OCI-LY3 (cell line): ENCODE data around the gene MTX1.

ENCODE experiments used
- EZH2phosphoT487 ChIP-seq: fragments of 200-600 bp; shearing (Covaris generic); IDR thresholded peaks from 2 replicates; pipeline ENCODE4 v1.6.1; 2018; ENCODE audit warnings: antibody characterized with exemption, mixed run types, low read depth
- TF ChIP-seq, protein P1 (sequence below): fragments of 200-600, 300-600 bp; sonication (generic); IDR thresholded peaks from 2 replicates; pipeline ENCODE4 v1.5.1; 2014; ENCODE audit warnings: antibody characterized with exemption, low read length, low read depth

DNA sequence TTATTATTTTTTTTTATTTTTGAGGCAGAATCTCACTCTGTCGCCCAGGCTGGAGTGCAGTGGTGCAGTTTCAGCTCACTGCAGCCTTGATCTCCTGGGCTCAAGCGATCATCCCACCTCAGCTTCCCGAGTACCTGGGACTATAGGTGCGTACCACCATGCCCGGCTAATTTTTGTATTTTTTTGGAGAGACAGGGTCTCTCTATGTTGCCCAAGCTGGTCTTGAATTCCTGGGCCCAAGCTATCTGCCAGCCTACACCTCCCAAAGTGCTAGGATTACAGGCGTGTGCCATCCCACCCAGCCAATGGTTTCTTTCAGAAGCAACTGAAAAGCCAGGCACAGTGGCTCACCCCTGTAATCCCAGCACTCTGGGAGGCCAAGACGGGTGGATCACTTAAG lies 37.7 kb upstream of the MTX1 start:
- TF ChIP-seq, protein P1, sequence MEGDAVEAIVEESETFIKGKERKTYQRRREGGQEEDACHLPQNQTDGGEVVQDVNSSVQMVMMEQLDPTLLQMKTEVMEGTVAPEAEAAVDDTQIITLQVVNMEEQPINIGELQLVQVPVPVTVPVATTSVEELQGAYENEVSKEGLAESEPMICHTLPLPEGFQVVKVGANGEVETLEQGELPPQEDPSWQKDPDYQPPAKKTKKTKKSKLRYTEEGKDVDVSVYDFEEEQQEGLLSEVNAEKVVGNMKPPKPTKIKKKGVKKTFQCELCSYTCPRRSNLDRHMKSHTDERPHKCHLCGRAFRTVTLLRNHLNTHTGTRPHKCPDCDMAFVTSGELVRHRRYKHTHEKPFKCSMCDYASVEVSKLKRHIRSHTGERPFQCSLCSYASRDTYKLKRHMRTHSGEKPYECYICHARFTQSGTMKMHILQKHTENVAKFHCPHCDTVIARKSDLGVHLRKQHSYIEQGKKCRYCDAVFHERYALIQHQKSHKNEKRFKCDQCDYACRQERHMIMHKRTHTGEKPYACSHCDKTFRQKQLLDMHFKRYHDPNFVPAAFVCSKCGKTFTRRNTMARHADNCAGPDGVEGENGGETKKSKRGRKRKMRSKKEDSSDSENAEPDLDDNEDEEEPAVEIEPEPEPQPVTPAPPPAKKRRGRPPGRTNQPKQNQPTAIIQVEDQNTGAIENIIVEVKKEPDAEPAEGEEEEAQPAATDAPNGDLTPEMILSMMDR: no peak
- no peak for TF ChIP-seq EZH2phosphoT487
